ENCODE results near the gene KCNQ1OT1.

- TF ChIP-seq CTCF (IDR thresholded peaks at IDR 0.05; ENCODE audit: low read length) (no peak), EZH2 (optimal IDR thresholded peaks at IDR 0.05; ENCODE audit: low read depth, low read length) (no peak)
Observed at GRCh38 chr11:2737866-2738265, 38.1 kb upstream of the KCNQ1OT1 start.
